H1 (cell line): Measurements from ENCODE around the gene PANK3. TPM values are rescaled to one million over a fixed set of nuclear protein-coding genes. Genes with fewer than 3 reads are reported as not detected.

Source experiments
- CBX8 ChIP-seq: fragments of 300-800, 300-1000 bp; sonication (generic); IDR thresholded peaks from 2 replicates; pipeline ENCODE4 v1.7.1; 2016; ENCODE audit warnings: low read depth, low read length, borderline replicate concordance
- HDAC2 ChIP-seq, 2 experiments: fragments of 300-600 bp in 1 of 2; sonication (generic) in 1 of 2; IDR thresholded peaks; 2 replicates each; pipeline ENCODE4 v1.6.1; 2011 to 2012; ENCODE audit warnings: low read depth in 2 of 2, low read length in 2 of 2, mild to moderate bottlenecking in 2 of 2, moderate library complexity in 2 of 2, borderline replicate concordance in 1 of 2, inconsistent platforms in 1 of 2
- polyA plus RNA-seq, 7 experiments: library from polyadenylated mRNA; depleted of rRNA in 3 of 7; stranded (reverse) in 5 of 7; unstranded in 2 of 7; fragments of >200 nt in 5 of 7; fragments of 200-250 nt in 2 of 7; gene quantifications; 1 replicate in 5 of 7; 2 replicates in 1 of 7; 4 replicates in 1 of 7; pipeline versions ENCODE4 v1.2.1 to v1.2.3, GENCODE V29; 2011 to 2013; ENCODE audit warnings: missing spikeins in 2 of 7, mixed read lengths in 2 of 7
- total RNA-seq: library from RNA; stranded (reverse); fragmentation: NEBNext Ultra II Directional; extraction: Animal tissue kit (Norgen Biotek cat#: 25700); gene quantifications from 2 replicates; pipeline ENCODE4 v1.2.1, GENCODE V29; 2021
- TF ChIP-seq, protein P1 (sequence below): IDR thresholded peaks from 2 replicates; pipeline ENCODE4 v1.6.1; 2011; ENCODE audit warnings: low read length, improper control_type of control experiment

The PANK3 gene
- total and polyA plus RNA-seq, 2 of the 8 experiments (the other 6 are each of a cell fraction or from before 2014, with no cell fraction given): 8.6 to 101 TPM

DNA sequence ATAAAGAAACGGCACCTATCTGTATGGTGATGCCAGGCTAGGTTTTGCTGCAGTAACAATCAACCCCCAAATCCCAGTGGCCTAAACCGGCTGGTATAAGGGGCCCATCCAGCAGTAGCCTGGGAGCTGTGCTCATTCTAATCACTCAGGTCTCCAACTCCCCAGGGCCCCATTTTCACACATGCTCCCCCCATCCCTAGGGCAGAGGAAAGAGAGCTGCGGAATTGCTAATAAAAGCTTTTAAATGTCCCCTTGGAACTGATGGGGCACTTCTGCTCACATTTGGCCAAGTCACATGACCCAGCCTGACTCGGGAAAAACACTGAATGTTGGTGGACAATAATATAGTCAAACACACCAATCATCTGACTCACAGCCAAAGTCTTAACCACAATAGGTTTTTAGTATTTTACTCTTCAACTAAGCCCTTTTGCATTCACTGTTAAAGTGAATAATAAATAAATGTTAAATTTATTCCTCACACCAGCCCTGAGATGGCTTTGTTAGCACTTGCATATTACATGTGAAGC lies 48.5 kb downstream of the PANK3 start (continued):
- TF ChIP-seq, protein P1, sequence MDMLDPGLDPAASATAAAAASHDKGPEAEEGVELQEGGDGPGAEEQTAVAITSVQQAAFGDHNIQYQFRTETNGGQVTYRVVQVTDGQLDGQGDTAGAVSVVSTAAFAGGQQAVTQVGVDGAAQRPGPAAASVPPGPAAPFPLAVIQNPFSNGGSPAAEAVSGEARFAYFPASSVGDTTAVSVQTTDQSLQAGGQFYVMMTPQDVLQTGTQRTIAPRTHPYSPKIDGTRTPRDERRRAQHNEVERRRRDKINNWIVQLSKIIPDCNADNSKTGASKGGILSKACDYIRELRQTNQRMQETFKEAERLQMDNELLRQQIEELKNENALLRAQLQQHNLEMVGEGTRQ: no peak
- TF ChIP-seq CBX8 (no peak), HDAC2 (IDR thresholded peaks at IDR 0.05; ENCODE audit: borderline replicate concordance in 1 of 2, low read depth in 2 of 2, low read length in 2 of 2) (no peak)
- TF ChIP-seq, all 59 proteins: peak for 0
